GM18507 (cell line): ENCODE results near the gene C10orf105.

Source experiments
- DNase-seq: peaks from one replicate; pipeline ENCODE4 v3.0.0; 2011; ENCODE audit warnings: low read depth; ENCODE audit not compliant: insufficient read length; ENCODE audit errors: extremely low spot score
- FAIRE-seq: peaks from 2 replicates; lab custom pipeline; 2011; peaks lifted over from hg19 to GRCh38; lab: Jason Lieb, UNC

Gene C10orf105

DNA sequence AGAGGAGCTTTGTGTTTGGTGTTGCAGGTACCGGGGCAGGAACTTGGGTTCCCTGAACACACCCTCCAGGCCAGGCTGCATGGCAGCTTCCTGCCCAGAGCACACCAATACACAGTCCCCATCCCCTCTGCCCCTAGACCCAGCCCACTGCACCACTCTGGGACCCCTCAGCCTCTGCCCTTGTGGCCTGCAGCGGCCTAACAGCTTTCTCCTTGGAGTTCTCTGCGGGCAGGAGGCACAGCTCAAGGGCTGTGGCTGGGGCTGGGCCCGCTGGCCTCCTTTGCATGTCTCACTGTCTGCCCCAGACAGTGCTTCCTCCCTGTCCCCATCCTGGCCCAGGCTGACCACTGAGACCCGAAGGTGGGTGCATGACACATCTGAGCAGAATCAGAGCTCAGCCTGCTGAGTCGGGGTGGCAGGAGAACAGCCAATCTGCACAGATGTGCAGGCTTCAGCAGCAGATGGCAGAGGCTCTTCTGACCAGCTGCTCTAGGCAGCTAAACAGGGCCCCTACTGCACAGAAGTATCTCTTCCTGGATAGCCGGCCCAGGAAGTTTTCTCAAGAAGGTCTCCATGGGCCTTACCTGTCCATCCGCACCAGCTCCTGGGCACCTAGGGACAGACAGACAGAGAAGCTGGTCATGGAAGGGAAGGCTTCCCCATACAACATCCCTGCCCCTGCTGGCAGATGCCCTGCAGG, 33.0 kb upstream of the C10orf105 start:
- no peak for FAIRE-seq
- no peak for DNase-seq

GRCh38 chr10:71751515-71752224, 32.1 kb upstream of the C10orf105 start:
- no peak for FAIRE-seq
- DNase-seq = no peak

DNA sequence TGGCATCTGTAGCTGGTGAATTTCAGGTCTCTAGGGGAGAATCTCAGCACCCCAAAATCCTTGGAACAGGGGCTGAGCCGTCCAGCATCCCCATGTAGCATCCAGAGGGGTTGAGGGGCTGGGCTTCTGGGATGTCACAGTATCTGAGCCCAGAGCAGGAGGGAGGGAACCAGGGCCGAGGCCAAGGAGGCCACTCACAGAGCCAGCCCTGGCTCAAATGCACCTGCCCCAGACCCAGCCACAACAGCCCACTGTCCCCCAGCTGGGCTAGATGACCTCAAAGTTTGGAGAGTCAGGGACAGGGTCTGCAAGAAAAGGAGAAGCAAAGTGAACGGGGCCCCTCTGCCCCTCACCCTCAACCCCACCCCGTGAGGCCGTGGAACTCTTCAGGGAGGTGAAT, 31.4 kb upstream of the C10orf105 start:
- FAIRE-seq (no peak), DNase-seq (no peak)

DNA sequence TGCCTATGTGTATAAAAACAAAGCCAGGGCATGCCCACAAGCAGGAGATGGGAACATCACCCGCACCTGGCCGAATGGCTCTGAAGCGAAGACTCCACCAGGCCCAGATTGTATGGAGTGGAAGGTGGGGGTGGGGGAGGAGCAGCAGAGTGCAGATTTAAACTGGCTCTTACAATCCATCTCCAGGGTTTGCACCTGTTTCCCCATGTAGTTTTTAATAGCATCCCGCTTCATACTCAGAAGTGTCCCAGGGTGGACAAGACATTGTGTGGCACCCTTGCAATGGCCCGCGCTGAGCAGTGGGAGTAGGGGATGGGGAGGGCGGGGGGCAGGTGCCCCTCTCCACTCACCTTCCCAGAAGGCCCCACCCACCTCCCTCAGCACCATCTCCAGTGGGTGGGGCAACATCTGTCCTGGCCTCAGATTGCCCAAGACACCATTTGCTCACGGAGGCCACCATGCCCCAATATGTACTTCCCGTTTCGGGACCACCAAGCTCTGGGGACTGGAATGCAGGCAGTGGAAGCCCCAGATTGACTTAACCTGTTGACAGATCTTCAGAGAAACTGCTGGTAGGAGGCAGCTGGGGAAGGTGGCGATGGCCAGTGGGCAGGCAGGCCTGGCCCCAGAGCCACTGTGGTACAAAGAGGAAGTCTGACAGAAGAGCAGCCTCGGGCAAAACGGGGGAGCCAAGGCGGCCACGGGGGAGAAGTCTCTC, 30.7 kb upstream of the C10orf105 start:
- no peak for FAIRE-seq
- no peak for DNase-seq

- no peak for DNase-seq
- FAIRE-seq = no peak
Observed at GRCh38 chr10:71749396-71749795, 29.8 kb upstream of the C10orf105 start.

- no peak for DNase-seq
- FAIRE-seq = peak; percentile 81
Observed at GRCh38 chr10:71748671-71749191, 29.2 kb upstream of the C10orf105 start.

DNA sequence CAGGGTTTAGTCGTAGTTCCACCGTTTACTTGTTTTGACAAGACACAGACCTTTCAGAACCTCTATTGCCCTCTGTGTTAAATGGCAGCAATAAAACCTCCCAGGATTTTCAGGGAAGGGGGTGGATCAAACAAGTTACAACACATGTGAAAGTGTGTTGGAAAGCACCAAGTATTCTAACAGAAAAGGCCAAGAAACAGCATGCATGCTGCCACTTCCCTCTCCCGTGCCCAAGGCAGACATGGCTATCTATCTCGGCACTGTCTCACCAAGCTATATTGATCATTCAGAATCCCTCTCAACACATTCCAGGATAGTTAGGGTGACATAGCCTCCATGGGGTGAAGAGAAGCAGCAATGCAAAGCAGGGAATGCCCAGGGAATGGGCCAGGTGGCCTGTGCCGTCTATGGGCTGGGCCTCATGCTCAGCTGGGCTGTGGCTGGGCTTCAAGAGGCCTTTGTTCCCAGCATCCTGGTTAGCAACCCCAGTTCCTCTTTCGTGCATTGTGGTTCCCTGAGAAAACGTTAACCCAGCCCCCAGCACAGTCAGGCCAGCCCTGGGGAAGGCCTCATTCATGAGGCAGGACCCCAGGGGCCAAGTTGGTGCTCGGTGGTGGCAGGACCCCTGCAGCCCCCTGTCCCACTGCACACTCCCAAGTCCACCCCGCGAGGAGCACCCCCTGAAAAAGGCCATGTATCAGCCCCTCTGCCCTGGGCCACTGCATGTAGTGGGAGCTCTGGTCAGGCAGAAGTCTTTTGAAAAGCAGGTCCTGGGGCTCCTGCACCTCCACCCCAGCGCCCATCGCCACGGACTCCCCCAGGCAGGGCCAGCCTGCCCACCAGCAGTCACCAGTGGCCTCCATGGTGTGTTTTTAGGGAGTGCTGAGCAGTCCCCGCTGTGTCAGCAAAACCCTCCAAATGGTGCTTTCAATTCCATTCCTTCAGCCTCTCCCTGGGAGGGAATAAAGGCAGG, 28.3 kb upstream of the C10orf105 start:
- no peak for DNase-seq
- peak; percentile 74 for FAIRE-seq

- FAIRE-seq = no peak
- DNase-seq = no peak
Observed at GRCh38 chr10:71747039-71747531, 27.5 kb upstream of the C10orf105 start.

GRCh38 chr10:71746344-71747037, 26.9 kb upstream of the C10orf105 start:
- DNase-seq (no peak), FAIRE-seq (no peak)

DNA sequence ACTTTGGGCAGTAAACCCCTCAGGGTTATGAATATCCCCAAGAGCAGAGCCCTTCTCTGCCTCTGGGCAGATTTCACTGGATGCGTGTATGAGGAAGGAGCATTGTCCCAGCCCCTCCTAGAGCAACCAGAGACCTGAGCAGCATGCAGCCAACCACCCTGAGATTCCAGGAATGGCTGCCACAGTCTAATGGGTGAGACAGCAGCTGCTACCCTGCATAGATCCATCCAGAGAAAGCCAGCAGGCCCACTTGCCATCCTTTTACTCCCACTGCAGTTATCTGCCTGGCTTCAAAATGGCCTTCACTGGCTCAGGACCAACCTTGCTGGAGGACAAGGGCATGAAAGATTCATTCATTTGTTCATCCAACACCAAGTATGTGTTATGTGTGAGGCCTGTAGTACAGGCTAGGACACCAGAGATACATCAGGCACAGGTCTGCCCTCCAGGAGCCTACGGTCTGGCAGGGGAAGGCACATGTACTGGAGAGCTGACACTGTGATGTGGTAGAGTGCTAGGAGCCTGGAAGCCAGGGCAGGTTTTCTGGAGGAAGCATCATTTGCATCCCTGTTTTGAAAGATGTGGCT, 26.2 kb upstream of the C10orf105 start:
- no peak for FAIRE-seq
- no peak for DNase-seq

DNA sequence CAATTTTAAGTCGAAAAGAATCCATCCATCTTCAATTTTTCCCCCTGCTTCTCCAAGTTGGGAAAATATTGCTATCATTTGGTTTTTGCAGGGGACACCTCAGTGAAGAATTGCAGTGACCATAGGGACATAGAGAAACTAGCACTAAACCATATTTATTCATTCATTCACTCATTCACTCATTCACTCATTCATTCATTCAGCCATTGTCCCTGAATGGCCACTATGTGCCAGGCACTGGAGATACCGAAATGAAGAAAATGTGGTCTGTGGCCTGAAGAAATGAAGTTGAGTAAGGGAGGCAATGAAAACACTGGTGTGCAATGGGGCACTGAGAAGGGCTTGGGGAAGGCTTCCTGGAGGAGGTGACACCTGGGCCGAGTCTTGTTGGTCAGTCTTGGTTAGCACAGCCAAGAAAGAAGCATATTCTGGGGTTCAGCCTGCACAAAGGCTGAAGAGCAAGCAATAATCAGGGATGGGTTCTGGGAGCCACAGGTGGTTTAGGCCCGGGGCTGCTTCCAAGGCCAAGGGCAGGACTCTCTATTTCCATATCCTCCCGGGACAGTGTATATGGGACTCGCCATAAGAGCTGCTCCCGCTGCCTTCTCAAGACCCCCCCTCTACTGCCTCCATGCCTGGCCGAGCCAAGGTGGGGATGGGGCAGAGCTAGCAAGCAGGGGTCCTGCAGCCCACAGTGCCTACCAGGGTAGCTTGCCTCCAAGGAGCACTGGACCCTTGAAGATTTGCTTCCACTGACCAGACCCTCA, 25.5 kb upstream of the C10orf105 start:
- FAIRE-seq (no peak), DNase-seq (no peak)

- FAIRE-seq (no peak), DNase-seq (no peak)
Observed at GRCh38 chr10:71743866-71744265, 24.3 kb upstream of the C10orf105 start.

GRCh38 chr10:71743089-71743838, 23.7 kb upstream of the C10orf105 start:
- no peak for FAIRE-seq
- no peak for DNase-seq

DNA sequence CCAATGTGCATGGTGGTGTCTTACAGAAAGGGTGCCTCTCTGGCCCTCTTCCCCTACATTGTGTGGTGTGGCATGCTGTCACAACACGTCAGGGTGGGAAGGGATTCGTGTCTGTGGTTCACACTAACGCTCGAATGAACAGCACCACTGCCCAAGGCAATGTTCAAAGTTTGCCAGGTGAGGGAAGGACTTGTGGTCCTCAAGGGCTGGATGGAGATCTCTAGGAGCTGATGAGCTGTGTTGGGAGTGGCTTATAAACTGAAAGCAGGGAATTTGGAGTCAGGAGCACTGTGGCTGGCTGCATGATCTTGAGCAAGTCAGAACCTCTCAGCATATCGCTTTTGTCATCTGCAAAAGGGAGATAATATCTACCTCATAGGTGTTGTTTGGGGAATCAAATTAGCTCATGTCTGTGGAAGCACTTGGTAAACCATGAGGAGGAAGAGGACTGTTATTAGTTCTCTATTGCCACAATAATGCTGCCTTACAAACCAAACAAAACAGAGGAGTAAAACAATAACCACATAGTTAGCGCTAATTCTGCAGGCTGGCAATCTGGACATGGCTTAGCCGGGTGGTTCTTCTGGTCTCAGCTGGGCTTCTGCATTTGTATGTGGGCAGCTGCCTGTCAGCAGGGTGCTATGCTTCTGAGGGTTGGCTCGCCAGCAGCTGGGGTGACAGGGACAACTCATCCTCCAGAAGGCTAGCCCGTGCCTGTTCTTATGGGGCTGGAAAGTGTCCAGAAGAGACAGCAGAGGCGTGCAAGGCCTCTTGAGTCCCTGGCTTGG, 22.9 kb upstream of the C10orf105 start:
- FAIRE-seq (no peak), DNase-seq (no peak)

DNA sequence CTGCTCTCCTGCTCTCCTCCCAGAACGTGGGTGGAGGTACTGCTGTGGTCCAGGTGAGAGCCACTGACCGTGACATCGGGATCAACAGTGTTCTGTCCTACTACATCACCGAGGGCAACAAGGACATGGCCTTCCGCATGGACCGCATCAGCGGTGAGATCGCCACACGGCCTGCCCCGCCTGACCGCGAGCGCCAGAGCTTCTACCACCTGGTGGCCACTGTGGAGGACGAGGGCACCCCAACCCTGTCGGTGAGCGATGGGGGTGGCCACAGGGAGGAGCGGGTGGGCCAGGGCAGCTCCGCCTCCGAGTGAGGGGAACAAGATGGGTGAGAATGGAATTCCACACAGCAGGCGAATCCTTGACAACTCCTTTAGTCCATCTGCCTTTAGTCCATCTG, 22.1 kb upstream of the C10orf105 start:
- no peak for FAIRE-seq
- no peak for DNase-seq

DNA sequence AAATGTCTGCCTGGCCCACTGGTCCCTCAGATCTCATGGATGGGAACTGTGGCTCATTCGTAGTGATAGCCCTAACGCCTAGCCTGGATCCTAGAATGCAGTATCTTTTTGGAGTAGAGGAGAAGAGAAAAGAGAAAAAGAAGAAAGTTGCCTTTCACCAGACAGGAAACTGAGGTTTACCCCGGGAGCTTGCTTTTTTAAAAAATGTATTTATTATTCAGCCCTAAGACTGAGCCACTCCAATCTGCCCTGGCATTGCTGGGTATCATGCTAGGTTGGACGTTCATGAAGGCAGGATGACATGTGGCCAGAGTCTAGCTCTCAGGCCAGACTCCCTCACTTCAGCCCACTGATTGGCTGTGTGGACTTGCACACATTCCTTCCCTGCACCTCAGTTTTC, 21.5 kb upstream of the C10orf105 start:
- no peak for FAIRE-seq
- no peak for DNase-seq
